HL-60 (cell line): ENCODE measurements around the gene PIMREG.

Source experiments
- DNase-seq, 2 experiments: peaks; one replicate each; pipeline ENCODE4 v3.0.0-alpha.2; 2010 to 2020; ENCODE audit warnings: low read depth in 1 of 2, low spot score in 1 of 2
- H3K27ac ChIP-seq: fragments of 250-450 bp; sonication (Bioruptor Pico); replicated peaks from 2 replicates; pipeline ENCODE4 v1.5.1; 2020; ENCODE audit warnings: mild to moderate bottlenecking, moderate library complexity
- H3K27me3 ChIP-seq: fragments of 250-450 bp; sonication (Bioruptor Pico); 2 replicates; pipeline ENCODE4 v1.5.1; 2021; ENCODE audit warnings: mild to moderate bottlenecking, moderate library complexity; ENCODE audit not compliant: insufficient read depth, poor library complexity, severe bottlenecking
- H3K4me3 ChIP-seq: replicated peaks from 2 replicates; pipeline ENCODE4 v1.5.1; 2011; ENCODE audit warnings: mild to moderate bottlenecking, control low read depth, low read length; ENCODE audit not compliant: insufficient read depth
- GABPA ChIP-seq: IDR thresholded peaks from 2 replicates; pipeline ENCODE4 v1.6.1; 2012; ENCODE audit warnings: low read depth
- POLR2AphosphoS5 ChIP-seq: IDR thresholded peaks from 2 replicates; pipeline ENCODE4 v1.6.1; 2012; ENCODE audit warnings: low read depth
- SPI1 ChIP-seq: IDR thresholded peaks from 2 replicates; pipeline ENCODE4 v1.6.1; 2012; ENCODE audit warnings: low read depth, mild to moderate bottlenecking, borderline replicate concordance
- TF ChIP-seq, protein P1 (sequence below): IDR thresholded peaks from one replicate; pipeline ENCODE4 v1.5.1; 2011; ENCODE audit warnings: low read length, control low read depth, inconsistent platforms; ENCODE audit not compliant: insufficient read depth
- TF ChIP-seq, protein P2 (sequence below): IDR thresholded peaks from 2 replicates; pipeline ENCODE4 v1.6.1; 2012; ENCODE audit warnings: low read depth; ENCODE audit not compliant: insufficient replicate concordance

The PIMREG gene

DNA sequence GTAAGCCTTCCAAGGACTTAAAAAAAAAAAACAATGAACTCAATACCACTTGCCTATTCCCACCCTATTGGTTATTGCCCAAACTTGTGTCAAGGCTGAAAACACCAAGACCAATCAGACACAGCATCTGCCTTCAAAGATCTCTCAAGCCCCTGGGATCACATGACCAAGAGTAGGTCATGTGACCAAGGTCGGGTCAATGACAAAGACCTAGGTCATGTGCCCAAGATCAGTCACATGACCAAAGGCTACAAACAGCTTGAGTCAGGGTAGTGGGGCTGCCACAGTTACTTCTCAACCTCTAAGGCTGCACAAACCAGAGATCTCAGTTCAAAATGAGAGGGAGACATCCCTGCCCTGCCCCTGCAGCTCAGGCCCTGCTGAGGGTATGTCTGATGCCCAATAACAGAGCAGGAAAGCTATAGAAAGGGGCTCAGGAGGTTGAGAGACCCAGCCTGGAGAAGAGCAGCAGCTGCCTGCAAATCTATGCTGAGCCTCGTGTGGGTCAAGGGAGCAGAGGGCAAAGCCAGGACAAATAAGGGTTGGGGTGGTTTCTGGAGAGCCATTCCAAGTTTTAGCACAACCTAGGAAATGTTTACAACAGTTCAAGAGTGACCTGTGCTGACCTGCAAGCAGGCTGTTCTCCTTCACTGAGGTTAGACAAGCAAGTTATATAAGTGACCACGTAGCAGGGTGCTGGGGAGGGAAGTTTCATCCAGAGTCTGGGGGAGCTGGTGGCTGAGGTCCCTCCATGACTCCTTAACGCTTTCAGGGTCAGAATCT lies 48.8 kb downstream of the PIMREG start:
- no peak for TF ChIP-seq SPI1
- no peak for TF ChIP-seq GABPA
- TF ChIP-seq, protein P1, sequence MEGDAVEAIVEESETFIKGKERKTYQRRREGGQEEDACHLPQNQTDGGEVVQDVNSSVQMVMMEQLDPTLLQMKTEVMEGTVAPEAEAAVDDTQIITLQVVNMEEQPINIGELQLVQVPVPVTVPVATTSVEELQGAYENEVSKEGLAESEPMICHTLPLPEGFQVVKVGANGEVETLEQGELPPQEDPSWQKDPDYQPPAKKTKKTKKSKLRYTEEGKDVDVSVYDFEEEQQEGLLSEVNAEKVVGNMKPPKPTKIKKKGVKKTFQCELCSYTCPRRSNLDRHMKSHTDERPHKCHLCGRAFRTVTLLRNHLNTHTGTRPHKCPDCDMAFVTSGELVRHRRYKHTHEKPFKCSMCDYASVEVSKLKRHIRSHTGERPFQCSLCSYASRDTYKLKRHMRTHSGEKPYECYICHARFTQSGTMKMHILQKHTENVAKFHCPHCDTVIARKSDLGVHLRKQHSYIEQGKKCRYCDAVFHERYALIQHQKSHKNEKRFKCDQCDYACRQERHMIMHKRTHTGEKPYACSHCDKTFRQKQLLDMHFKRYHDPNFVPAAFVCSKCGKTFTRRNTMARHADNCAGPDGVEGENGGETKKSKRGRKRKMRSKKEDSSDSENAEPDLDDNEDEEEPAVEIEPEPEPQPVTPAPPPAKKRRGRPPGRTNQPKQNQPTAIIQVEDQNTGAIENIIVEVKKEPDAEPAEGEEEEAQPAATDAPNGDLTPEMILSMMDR, result no peak
- H3K4me3 ChIP-seq, result no peak overlapping the region
- no peak for DNase-seq
- no peak overlapping the region for H3K27ac ChIP-seq
- H3K27me3 ChIP-seq, result no peaks in the 10 kb centered on the region

DNA sequence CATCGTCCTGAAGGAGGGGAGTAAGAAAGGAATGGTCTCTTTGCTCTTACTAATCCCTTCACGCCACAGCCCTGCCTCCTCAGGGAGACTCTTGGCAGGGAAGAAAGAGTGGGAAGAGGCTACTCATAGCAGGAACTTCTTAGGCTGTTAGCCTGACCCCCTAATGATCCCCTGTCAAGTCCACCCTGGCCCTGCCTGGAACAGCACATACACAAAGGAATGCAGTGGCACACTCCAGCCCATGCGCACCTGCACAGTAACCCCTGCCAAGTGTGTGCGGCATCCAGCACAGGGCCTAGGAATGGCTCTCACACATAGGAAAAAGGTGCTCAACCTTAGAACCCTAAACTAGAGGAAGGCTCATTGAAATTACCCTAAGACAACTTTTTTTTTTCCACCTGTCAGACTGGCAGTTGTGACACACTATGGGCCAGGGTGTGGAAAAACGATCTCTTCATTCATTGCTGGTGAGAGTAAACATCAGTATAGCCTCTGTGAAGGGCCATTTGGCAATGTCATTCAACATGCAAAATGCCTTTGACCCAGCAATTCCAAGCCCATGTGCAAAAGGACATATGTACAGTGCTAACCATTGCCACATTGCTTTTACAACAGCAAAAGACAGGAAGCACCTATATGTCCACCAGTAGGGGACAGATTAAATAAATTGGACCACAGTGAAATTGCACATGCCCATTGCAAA lies 50.1 kb downstream of the PIMREG start:
- H3K27ac ChIP-seq, result no peak overlapping the region
- H3K4me3 ChIP-seq, result no peak overlapping the region
- TF ChIP-seq SPI1 (no peak), GABPA (no peak), POLR2AphosphoS5 (no peak)
- TF ChIP-seq, protein P2, sequence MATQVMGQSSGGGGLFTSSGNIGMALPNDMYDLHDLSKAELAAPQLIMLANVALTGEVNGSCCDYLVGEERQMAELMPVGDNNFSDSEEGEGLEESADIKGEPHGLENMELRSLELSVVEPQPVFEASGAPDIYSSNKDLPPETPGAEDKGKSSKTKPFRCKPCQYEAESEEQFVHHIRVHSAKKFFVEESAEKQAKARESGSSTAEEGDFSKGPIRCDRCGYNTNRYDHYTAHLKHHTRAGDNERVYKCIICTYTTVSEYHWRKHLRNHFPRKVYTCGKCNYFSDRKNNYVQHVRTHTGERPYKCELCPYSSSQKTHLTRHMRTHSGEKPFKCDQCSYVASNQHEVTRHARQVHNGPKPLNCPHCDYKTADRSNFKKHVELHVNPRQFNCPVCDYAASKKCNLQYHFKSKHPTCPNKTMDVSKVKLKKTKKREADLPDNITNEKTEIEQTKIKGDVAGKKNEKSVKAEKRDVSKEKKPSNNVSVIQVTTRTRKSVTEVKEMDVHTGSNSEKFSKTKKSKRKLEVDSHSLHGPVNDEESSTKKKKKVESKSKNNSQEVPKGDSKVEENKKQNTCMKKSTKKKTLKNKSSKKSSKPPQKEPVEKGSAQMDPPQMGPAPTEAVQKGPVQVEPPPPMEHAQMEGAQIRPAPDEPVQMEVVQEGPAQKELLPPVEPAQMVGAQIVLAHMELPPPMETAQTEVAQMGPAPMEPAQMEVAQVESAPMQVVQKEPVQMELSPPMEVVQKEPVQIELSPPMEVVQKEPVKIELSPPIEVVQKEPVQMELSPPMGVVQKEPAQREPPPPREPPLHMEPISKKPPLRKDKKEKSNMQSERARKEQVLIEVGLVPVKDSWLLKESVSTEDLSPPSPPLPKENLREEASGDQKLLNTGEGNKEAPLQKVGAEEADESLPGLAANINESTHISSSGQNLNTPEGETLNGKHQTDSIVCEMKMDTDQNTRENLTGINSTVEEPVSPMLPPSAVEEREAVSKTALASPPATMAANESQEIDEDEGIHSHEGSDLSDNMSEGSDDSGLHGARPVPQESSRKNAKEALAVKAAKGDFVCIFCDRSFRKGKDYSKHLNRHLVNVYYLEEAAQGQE, result no peak
- TF ChIP-seq, protein P1, result no peak
- no peak for DNase-seq
- no peaks in the 10 kb centered on the region for H3K27me3 ChIP-seq

DNA sequence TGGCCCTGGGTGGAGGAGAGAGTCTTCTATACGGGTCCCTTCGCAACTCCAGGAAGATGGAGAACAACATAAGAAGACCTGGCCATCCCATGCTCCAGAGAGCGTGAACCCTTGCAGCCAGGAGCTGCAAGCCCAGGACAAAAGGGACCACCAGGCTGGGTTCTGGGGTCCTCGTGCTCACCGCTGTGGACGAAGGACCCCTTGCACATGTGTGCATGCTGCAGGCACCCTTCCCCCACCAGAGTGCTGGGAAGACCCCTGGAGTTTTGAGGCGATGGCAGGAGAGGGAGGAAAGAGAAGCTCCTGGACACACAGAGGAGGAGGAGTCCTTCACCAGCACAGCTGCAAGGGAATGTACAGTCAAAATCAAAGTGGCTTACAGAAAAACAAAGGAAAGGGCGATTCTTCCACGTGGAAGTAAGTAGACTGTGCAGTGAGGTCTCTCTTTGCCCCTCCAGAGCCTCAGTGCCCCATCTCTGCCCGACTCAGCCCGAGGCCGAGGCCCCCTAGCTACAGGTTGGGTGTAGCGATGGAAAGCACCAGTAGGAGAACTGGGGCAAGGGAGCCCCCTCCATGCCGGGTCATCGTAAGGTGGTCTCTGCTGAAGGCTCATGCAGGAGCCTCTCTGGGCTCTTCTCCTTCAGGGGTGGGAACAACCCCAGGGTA lies 51.3 kb downstream of the PIMREG start:
- no peak for TF ChIP-seq SPI1
- no peak for TF ChIP-seq POLR2AphosphoS5
- TF ChIP-seq, protein P2, result no peak
- no peak for TF ChIP-seq GABPA
- TF ChIP-seq, protein P1, result no peak
- H3K27ac ChIP-seq, result no peak overlapping the region
- no peak for DNase-seq
- no peaks in the 10 kb centered on the region for H3K27me3 ChIP-seq
- no peak overlapping the region for H3K4me3 ChIP-seq
